ENCODE measurements around the gene PPP1R13L.
"Not testable (repeated sequence)": the region's sequence is repeated elsewhere in the genome, so short reads cannot be mapped to it uniquely, and the experiment has no call there.

Gene PPP1R13L

DNA sequence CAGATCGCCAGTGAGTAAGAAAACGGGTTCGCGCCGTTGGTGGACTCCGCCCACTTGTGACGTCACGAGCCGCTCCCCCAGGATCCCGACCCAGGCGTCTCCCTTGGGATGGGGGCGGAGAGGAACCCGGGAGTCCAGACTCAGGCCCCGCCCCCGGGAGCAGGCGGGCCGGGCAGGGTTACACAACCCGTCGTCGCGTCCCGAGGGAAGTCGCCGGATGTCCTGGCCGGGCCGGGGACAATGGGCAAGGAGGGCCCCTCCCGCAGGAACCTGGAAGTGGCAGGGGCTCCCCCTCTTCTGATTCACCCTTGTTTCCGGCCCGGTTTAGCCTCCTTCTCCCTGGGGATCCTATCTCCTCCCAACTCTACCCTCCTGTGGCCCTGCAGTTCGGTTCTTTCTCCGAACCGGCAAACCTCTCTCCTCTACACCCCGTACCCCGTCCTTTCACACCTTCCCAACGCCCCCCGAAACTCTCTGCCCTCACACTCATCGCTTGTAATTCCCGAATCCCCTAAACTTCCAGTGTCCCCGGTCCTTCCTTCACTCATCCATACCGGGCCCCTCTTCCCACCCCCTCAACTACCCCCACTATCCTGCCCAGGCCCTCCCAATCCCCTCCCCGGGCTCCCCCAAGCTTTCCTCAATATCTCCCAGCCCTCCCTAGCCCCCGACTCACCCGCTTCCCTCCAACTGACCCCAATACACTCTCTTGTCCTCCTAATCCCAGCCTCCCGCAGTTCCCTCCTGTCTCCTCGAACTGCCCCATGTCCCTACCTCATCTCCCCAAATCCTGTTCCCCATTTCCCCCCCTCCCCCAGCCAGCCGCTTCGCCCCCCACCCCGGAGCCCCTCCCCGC lies 38.8 kb upstream of the PPP1R13L start:
- Histone ChIP-seq H3K36me3 (ENCODE audit: insufficient read depth, low read length) (no peaks in the 10 kb centered on the region), H3K27ac (ENCODE audit: low read depth, low read length) (peak overlapping the region; percentile 98), H2AFZ (ENCODE audit: low read length, unreplicated experiment) (no peak overlapping the region), H3K79me2 (ENCODE audit: control insufficient read depth, insufficient read depth, low read length, unreplicated experiment) (no peaks in the 10 kb centered on the region), H3K4me3 (ENCODE audit: low read depth, low read length) (peak overlapping the region; percentile 72), H3K4me1 (ENCODE audit: control insufficient read depth, insufficient read depth, low read length, unreplicated experiment) (peaks cover 22% of the 10 kb centered on the region), H3K27me3 (ENCODE audit: insufficient read depth, low read length) (no peaks in the 10 kb centered on the region)

DNA sequence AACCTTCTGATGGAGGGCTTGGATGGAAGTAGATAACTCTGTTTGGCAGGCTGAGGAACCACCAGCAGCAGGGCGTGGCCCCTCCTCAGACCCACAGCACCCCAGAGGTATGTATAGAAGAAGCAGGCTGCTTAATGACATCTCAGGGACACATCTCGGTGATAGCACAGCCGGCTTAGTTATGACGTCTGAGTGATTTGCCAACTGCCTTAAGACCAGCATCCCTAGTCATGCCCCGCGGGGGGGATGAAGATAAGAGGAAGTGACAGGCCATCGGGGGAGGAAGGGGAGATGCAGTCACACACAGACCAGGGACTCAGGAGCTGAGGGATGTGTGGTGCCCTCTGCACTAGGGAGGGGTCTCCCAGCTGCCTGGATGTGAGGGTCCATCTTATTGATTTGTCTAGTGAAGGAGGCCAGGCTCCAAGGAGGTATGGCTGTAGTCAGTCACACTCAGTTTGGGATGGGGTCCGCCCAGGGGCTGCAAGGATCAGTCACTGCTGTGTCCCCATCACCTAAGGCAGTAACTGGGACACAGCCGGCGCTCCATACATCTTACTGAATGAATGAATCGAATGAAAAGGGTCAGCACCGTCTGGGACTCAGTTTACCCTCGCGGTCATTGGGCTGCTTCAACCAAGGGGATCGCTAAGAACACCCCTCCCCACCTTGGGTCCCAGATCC lies 38.1 kb upstream of the PPP1R13L start:
- Histone ChIP-seq H3K27me3 (ENCODE audit: insufficient read depth, low read length) (no peaks in the 10 kb centered on the region), H3K4me1 (ENCODE audit: control insufficient read depth, insufficient read depth, low read length, unreplicated experiment) (peaks cover 21% of the 10 kb centered on the region), H3K4me3 (ENCODE audit: low read depth, low read length) (peak overlapping the region; percentile 61), H3K79me2 (ENCODE audit: control insufficient read depth, insufficient read depth, low read length, unreplicated experiment) (no peaks in the 10 kb centered on the region), H3K27ac (ENCODE audit: low read depth, low read length) (peak overlapping the region; percentile 98), H2AFZ (ENCODE audit: low read length, unreplicated experiment) (no peak overlapping the region), H3K36me3 (ENCODE audit: insufficient read depth, low read length) (no peaks in the 10 kb centered on the region)

DNA sequence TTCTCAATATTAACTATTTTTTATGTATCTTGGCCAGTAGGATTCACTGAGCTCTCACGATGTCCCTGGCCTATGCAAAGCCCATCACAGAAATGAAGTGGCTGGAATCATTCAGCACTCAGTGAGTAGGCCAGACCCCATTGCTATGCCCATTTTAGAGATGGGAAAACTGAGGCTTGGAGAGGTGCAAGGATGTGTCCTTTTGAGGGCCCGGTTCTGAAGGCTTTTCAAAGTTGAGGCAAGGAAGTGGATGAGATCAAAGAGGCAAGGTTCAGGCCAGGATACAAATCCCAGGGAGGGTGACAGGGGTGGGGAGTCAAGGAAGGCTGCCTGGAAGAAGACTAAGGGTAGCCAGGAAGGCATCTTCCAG lies 37.5 kb upstream of the PPP1R13L start:
- no peak overlapping the region for H3K4me3 ChIP-seq (ENCODE audit: low read depth, low read length)
- H2AFZ ChIP-seq (ENCODE audit: low read length, unreplicated experiment), result no peak overlapping the region
- H3K79me2 ChIP-seq (ENCODE audit: control insufficient read depth, insufficient read depth, low read length, unreplicated experiment), result no peaks in the 10 kb centered on the region
- no peaks in the 10 kb centered on the region for H3K27me3 ChIP-seq (ENCODE audit: insufficient read depth, low read length)
- peaks cover 21% of the 10 kb centered on the region for H3K4me1 ChIP-seq (ENCODE audit: control insufficient read depth, insufficient read depth, low read length, unreplicated experiment)
- no peaks in the 10 kb centered on the region for H3K36me3 ChIP-seq (ENCODE audit: insufficient read depth, low read length)
- H3K27ac ChIP-seq (ENCODE audit: low read depth, low read length), result peak overlapping the region; percentile 98

DNA sequence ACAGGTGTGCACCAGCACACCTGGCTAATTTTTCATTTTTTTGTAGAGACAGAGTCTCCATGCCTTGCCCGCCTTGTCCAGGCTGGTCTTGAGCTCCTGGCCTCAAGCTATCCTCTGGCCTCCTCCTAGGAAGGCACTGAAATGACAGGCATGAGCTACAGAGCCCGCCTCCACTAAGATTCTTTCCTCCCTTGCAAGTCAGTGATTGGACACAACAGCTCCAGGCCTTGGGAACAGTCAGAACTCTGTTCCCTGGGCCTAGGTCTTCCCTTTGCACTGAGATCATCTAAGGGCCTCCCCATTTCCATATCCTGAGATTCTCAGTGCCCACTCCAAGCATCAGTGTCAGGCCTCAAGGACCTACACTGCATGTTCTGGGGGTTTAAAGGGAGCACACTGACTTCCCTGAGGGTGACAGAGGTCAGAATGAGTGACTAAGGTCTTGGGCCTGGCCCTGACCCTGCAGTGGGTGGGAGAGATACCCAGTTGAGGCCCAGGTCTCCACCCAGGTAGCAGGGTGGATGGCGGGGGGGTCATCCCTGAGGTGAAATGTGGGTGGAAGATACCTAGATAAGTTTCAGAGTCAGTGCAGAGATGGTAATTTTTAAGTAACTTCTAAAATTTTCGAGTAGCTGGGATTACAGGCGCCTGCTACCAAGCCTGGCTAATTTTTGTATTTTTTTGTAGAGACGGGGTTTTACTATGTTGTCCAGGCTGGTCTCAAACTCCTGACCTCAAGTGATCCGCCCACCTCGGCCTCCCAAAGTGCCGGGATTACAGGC lies 36.2 kb upstream of the PPP1R13L start:
- no peaks in the 10 kb centered on the region for H3K27me3 ChIP-seq (ENCODE audit: insufficient read depth, low read length)
- H3K36me3 ChIP-seq (ENCODE audit: insufficient read depth, low read length), result no peaks in the 10 kb centered on the region
- H3K4me1 ChIP-seq (ENCODE audit: control insufficient read depth, insufficient read depth, low read length, unreplicated experiment), result peaks cover 21% of the 10 kb centered on the region
- no peak overlapping the region for H2AFZ ChIP-seq (ENCODE audit: low read length, unreplicated experiment)
- H3K4me3 ChIP-seq (ENCODE audit: low read depth, low read length), result no peak overlapping the region
- no peak overlapping the region for H3K27ac ChIP-seq (ENCODE audit: low read depth, low read length)
- no peaks in the 10 kb centered on the region for H3K79me2 ChIP-seq (ENCODE audit: control insufficient read depth, insufficient read depth, low read length, unreplicated experiment)

DNA sequence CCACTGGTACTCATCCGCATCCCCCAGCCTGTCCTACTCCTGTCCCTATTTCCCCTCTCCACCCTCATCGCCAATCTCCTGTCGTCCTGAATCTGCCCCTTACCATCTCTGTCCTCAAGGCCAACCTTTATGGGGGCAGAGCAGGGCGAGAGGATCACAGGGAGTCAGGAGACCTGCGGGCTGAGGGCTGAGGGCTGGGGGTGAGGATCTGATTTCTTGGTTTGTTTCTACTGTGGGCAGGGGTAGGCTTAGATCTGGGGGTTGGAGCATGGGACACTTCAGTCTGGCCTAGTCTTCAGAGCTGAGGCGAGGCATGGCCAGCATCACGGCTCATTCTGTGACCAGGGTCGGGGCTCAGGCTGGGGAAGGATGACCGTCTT lies 35.4 kb upstream of the PPP1R13L start:
- Histone ChIP-seq H3K4me3 (ENCODE audit: low read depth, low read length) (peak overlapping the region; percentile 80), H3K79me2 (ENCODE audit: control insufficient read depth, insufficient read depth, low read length, unreplicated experiment) (no peaks in the 10 kb centered on the region), H2AFZ (ENCODE audit: low read length, unreplicated experiment) (no peak overlapping the region), H3K36me3 (ENCODE audit: insufficient read depth, low read length) (no peaks in the 10 kb centered on the region), H3K27me3 (ENCODE audit: insufficient read depth, low read length) (no peaks in the 10 kb centered on the region), H3K27ac (ENCODE audit: low read depth, low read length) (peak overlapping the region; percentile 65), H3K4me1 (ENCODE audit: control insufficient read depth, insufficient read depth, low read length, unreplicated experiment) (peaks cover 21% of the 10 kb centered on the region)

DNA sequence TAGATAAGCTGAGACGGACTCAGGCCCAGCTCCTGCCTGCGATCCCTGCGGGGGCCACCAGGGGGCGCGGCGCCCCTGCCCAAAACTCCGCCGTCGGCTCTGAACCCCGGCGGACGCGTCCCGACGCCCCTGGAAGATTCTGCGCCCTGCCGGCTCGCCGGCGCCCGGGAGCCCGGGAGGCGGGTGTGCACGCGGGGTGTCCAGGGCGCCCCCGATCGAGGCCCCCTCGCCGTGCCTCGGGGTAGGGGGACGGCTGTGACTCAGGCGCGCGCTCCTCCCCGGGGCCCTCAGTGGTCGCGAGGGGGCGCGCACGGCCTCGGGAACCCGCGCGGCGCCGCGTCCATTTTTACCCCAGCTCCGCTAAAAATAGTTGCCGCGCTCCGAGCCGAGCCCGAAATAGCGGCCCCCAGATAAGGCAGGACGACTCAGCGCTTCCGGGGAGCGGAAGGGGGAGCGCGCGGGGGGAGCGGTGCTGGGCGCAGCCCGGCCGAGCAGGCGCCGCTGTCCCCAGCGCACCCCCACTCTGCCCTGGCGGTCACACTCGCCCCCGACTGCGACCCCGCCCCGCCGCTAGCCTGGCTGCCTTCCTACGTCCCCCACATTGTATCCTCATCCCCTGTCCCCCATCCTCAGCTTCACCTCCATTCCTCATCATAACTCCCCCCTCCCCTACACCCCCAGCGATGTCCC lies 34.8 kb upstream of the PPP1R13L start:
- no peaks in the 10 kb centered on the region for H3K36me3 ChIP-seq (ENCODE audit: insufficient read depth, low read length)
- peaks cover 19% of the 10 kb centered on the region for H3K4me1 ChIP-seq (ENCODE audit: control insufficient read depth, insufficient read depth, low read length, unreplicated experiment)
- H2AFZ ChIP-seq (ENCODE audit: low read length, unreplicated experiment), result no peak overlapping the region
- peak overlapping the region; percentile 65 for H3K27ac ChIP-seq (ENCODE audit: low read depth, low read length)
- H3K79me2 ChIP-seq (ENCODE audit: control insufficient read depth, insufficient read depth, low read length, unreplicated experiment), result no peaks in the 10 kb centered on the region
- H3K4me3 ChIP-seq (ENCODE audit: low read depth, low read length), result peak overlapping the region; percentile 80
- no peaks in the 10 kb centered on the region for H3K27me3 ChIP-seq (ENCODE audit: insufficient read depth, low read length)

DNA sequence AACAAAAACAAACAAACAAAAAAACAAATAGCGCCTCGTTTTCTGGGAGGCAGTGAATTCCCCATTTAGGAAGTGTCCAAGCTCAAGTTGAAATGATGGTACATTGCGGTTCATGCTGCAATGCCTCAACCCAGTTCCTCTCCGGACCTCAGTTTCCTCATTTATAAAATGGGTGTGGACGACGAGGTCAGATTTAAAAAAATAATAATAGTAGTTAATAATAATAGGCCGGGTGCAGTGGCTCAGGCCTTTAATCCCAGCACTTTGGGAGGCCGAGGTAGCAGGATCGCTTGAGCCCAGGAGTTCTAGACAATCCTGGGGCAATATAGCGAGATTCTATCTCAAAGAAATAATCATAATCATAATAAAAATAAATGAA lies 34.3 kb upstream of the PPP1R13L start:
- no peaks in the 10 kb centered on the region for H3K79me2 ChIP-seq (ENCODE audit: control insufficient read depth, insufficient read depth, low read length, unreplicated experiment)
- no peak overlapping the region for H3K27ac ChIP-seq (ENCODE audit: low read depth, low read length)
- H3K4me1 ChIP-seq (ENCODE audit: control insufficient read depth, insufficient read depth, low read length, unreplicated experiment), result peaks cover 16% of the 10 kb centered on the region
- H3K36me3 ChIP-seq (ENCODE audit: insufficient read depth, low read length), result no peaks in the 10 kb centered on the region
- H3K27me3 ChIP-seq (ENCODE audit: insufficient read depth, low read length), result no peaks in the 10 kb centered on the region
- no peak overlapping the region for H2AFZ ChIP-seq (ENCODE audit: low read length, unreplicated experiment)
- peak overlapping the region; percentile 80; the same call in 1 of the 2 replicates for H3K4me3 ChIP-seq (ENCODE audit: low read depth, low read length)

DNA sequence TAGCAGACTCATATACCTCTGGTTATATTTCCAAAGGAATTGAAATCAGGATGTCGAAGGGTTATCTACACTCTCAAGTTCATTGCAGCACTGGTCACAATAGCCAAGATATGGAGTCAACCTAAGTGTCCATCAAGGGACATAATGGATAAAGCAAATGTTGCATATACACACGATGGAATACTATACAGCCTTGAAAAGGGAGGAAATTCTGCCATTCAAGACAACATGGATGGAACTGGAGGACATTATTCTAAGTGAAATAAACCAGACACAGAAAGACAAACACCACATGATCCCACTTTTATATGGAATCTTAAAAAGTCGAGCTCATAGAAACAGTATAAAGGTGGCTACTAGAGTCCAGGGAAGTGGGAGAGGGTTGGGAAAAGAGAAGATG lies 32.5 kb upstream of the PPP1R13L start:
- Histone ChIP-seq H3K4me1 (ENCODE audit: control insufficient read depth, insufficient read depth, low read length, unreplicated experiment) (peaks cover 9% of the 10 kb centered on the region), H3K36me3 (ENCODE audit: insufficient read depth, low read length) (no peaks in the 10 kb centered on the region), H3K27ac (ENCODE audit: low read depth, low read length) (no peak overlapping the region), H3K4me3 (ENCODE audit: low read depth, low read length) (no peak overlapping the region), H3K79me2 (ENCODE audit: control insufficient read depth, insufficient read depth, low read length, unreplicated experiment) (no peaks in the 10 kb centered on the region), H2AFZ (ENCODE audit: low read length, unreplicated experiment) (no peak overlapping the region), H3K27me3 (ENCODE audit: insufficient read depth, low read length) (no peaks in the 10 kb centered on the region)

DNA sequence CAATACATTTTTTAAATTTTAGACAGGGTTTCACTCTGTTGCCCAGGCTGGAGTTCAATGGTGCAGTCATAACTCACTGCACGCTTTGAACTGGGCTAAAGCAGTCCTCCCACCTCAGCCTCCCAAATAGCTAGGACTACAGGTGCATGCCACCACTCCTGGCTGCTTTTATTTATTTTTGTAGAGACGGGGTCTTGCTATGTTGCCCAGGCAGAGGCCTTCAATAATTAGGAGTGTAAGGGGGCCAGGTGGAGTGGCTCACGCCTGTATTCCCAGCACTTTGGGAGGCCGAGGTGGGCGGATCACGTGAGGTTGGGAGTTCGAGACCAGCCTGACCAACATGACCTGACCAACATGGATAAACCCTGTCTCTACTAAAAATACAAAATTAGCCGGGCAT lies 27.7 kb upstream of the PPP1R13L start:
- H3K36me3 ChIP-seq (ENCODE audit: insufficient read depth, low read length); H3K27me3 ChIP-seq (ENCODE audit: insufficient read depth, low read length); H3K4me3 ChIP-seq (ENCODE audit: low read depth, low read length); H3K4me1 ChIP-seq (ENCODE audit: control insufficient read depth, insufficient read depth, low read length, unreplicated experiment); H3K79me2 ChIP-seq (ENCODE audit: control insufficient read depth, insufficient read depth, low read length, unreplicated experiment); H3K27ac ChIP-seq (ENCODE audit: low read depth, low read length); H2AFZ ChIP-seq (ENCODE audit: low read length, unreplicated experiment): not testable (repeated sequence)

DNA sequence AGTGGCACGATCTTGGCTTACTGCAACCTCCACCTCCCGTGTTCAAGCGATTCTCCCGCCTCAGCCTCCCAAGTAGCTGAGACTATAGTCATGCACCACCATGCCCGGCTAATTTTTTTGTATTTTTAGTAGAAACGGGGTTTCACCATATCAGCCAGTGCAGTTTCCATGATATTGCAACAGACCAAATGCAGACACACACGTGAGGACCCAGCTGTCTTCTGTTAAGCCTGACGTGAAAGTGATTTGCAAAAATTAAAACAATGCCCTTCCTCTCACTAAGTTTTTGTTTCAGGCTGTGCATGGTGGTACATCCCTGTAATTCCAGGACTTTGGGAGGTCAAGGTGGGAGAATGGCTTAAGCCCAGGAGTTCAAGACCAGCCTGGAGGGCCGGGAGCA lies 26.1 kb upstream of the PPP1R13L start:
- H3K27ac ChIP-seq (ENCODE audit: low read depth, low read length); H3K36me3 ChIP-seq (ENCODE audit: insufficient read depth, low read length); H3K79me2 ChIP-seq (ENCODE audit: control insufficient read depth, insufficient read depth, low read length, unreplicated experiment); H3K27me3 ChIP-seq (ENCODE audit: insufficient read depth, low read length); H2AFZ ChIP-seq (ENCODE audit: low read length, unreplicated experiment); H3K4me1 ChIP-seq (ENCODE audit: control insufficient read depth, insufficient read depth, low read length, unreplicated experiment); H3K4me3 ChIP-seq (ENCODE audit: low read depth, low read length): not testable (repeated sequence)
